ENCODE measurements around the gene COL8A1.
A peak's percentile ranks its signal among the peaks of the same experiment; 100 is the strongest.

The COL8A1 gene

GRCh38 chr3:99808163-99808794 is 169.9 kb downstream of the COL8A1 start:
- peak; percentile 82 for TF ChIP-seq CTCF (IDR thresholded peaks at IDR 0.05; ENCODE audit: extremely low read depth, missing control alignments)
- DNase-seq (ENCODE audit: low spot score) = peak; percentile 52

GRCh38 chr3:99809565-99809964 is 171.2 kb downstream of the COL8A1 start:
- no peak for TF ChIP-seq CTCF (IDR thresholded peaks at IDR 0.05; ENCODE audit: extremely low read depth, missing control alignments)
- no peak for DNase-seq (ENCODE audit: low spot score)

GRCh38 chr3:99810403-99810802 is 172.0 kb downstream of the COL8A1 start:
- TF ChIP-seq CTCF (IDR thresholded peaks at IDR 0.05; ENCODE audit: extremely low read depth, missing control alignments) = no peak
- DNase-seq (ENCODE audit: low spot score) = no peak

GRCh38 chr3:99817047-99817436 is 178.6 kb downstream of the COL8A1 start:
- peak; percentile 12 for DNase-seq (ENCODE audit: low spot score)
- TF ChIP-seq CTCF (IDR thresholded peaks at IDR 0.05; ENCODE audit: extremely low read depth, missing control alignments) = no peak

- peak; percentile 87 for DNase-seq (ENCODE audit: low spot score)
- no peak for TF ChIP-seq CTCF (IDR thresholded peaks at IDR 0.05; ENCODE audit: extremely low read depth, missing control alignments)
These were observed 179.2 kb downstream of the COL8A1 start, which contains the start of gene CMSS1 for GRCh38 chr3:99817437-99818240. CMSS1 (plus strand) TSS chr3:99817862.

- TF ChIP-seq CTCF (IDR thresholded peaks at IDR 0.05; ENCODE audit: extremely low read depth, missing control alignments) = no peak
- no peak for DNase-seq (ENCODE audit: low spot score)
These were observed 180.4 kb downstream of the COL8A1 start for GRCh38 chr3:99818818-99819217.

Data from GM20000 (cell line).